Measurements from ENCODE around the gene FRMD8. TPM values are rescaled to one million over a fixed set of nuclear protein-coding genes. Genes with fewer than 3 reads are reported as not detected.
A peak's percentile ranks its signal among the peaks of the same experiment; 100 is the strongest.

Gene FRMD8
- total and polyA plus RNA-seq, 9 of the 15 experiments (the other 6 are each of a cell fraction or from before 2014, with no cell fraction given): 4.5 to 54.5 (median 15.8) TPM

- TF ChIP-seq CHD7 (IDR thresholded peaks at IDR 0.05; ENCODE audit: low read depth, low read length): peak; percentile 59
- TF ChIP-seq E2F3 (CRISPR knock-in tag; IDR thresholded peaks at IDR 0.05): no peak
- TF ChIP-seq, protein P1, sequence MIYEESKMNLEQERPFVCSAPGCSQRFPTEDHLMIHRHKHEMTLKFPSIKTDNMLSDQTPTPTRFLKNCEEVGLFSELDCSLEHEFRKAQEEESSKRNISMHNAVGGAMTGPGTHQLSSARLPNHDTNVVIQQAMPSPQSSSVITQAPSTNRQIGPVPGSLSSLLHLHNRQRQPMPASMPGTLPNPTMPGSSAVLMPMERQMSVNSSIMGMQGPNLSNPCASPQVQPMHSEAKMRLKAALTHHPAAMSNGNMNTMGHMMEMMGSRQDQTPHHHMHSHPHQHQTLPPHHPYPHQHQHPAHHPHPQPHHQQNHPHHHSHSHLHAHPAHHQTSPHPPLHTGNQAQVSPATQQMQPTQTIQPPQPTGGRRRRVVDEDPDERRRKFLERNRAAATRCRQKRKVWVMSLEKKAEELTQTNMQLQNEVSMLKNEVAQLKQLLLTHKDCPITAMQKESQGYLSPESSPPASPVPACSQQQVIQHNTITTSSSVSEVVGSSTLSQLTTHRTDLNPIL (CRISPR knock-in tag; IDR thresholded peaks at IDR 0.05): peak; percentile 6; the same call in 1 of the 2 replicates
- no peak for TF ChIP-seq CTBP1 (IDR thresholded peaks at IDR 0.05; ENCODE audit: borderline replicate concordance)
- no peak for TF ChIP-seq NFE2 (IDR thresholded peaks at IDR 0.05; ENCODE audit: low read depth)
- no peak for TF ChIP-seq ZSCAN32 (CRISPR knock-in tag; IDR thresholded peaks at IDR 0.05)
- peak; percentile 93 for TF ChIP-seq KDM5B (IDR thresholded peaks at IDR 0.05; ENCODE audit: insufficient replicate concordance, low read depth, low read length)
- TF ChIP-seq HNRNPLL (IDR thresholded peaks at IDR 0.05; ENCODE audit: low read depth, low read length, poor library complexity, severe bottlenecking): no peak
- peak in 1 of 2 experiments; percentile 85; a peak in 2 of 4 replicates for TF ChIP-seq NONO (IDR thresholded peaks at IDR 0.05; ENCODE audit: low read depth in 2 of 2, low read length in 1 of 2)
- no peak for TF ChIP-seq ZKSCAN8 (CRISPR knock-in tag; IDR thresholded peaks at IDR 0.05)
- no peak for TF ChIP-seq KLF6 (CRISPR knock-in tag; IDR thresholded peaks at IDR 0.05; ENCODE audit: borderline replicate concordance)
- 0 out of 2 replicates have a peak, but pooled peaks have one; percentile 27 for TF ChIP-seq ZBTB7A (IDR thresholded peaks at IDR 0.05; ENCODE audit: borderline replicate concordance, control insufficient read depth, low read depth, low read length)
- no peak for TF ChIP-seq RFX1 (IDR thresholded peaks at IDR 0.05)
- TF ChIP-seq PYGO2 (tag; IDR thresholded peaks at IDR 0.05): no peak
- peak; percentile 69 for TF ChIP-seq POLR2A (conservative IDR thresholded peaks at IDR 0.05)
- no peak for TF ChIP-seq HDAC6 (IDR thresholded peaks at IDR 0.05; ENCODE audit: low read depth, low read length)
Observed at GRCh38 chr11:65429724-65430405, 43.4 kb downstream of the FRMD8 start (continued).

Data from K562 (cell line).